IMR-90 (cell line): ENCODE data around the gene KRTAP12-3.

Experiments used
- CHD1 ChIP-seq: IDR thresholded peaks from 2 replicates; pipeline ENCODE4 v1.6.1; 2012; ENCODE audit warnings: low read depth, low read length, improper control_type of control experiment
- CTCF ChIP-seq: conservative IDR thresholded peaks from 2 replicates; pipeline ENCODE4 v1.5.1; 2012; ENCODE audit warnings: mild to moderate bottlenecking, low read depth, low read length, improper control_type of control experiment
- FOS ChIP-seq: fragments of 150-350 bp; IDR thresholded peaks from 2 replicates; pipeline ENCODE4 v1.6.1; 2016; ENCODE audit warnings: low read depth, low read length
- NFE2L2 ChIP-seq: fragments of 150-350 bp; IDR thresholded peaks from 2 replicates; pipeline ENCODE4 v1.6.1; 2016; ENCODE audit warnings: low read depth, mild to moderate bottlenecking, low read length
- POLR2A ChIP-seq: IDR thresholded peaks from 2 replicates; pipeline ENCODE4 v1.6.1; 2012; ENCODE audit warnings: mild to moderate bottlenecking, low read depth, low read length
- RAD21 ChIP-seq: IDR thresholded peaks from 2 replicates; pipeline ENCODE4 v1.6.1; 2012; ENCODE audit warnings: low read length, improper control_type of control experiment
- SMC3 ChIP-seq: fragments of 150-350 bp; IDR thresholded peaks from 2 replicates; pipeline ENCODE4 v1.6.1; 2016; ENCODE audit warnings: low read depth, mild to moderate bottlenecking, antibody characterized with exemption, low read length, moderate library complexity
- USF2 ChIP-seq: fragments of 150-350 bp; IDR thresholded peaks from 2 replicates; pipeline ENCODE4 v1.6.1; 2017; ENCODE audit warnings: mild to moderate bottlenecking, antibody characterized with exemption, low read length, low read depth

- TF ChIP-seq POLR2A (no peak), USF2 (no peak), CTCF (no peak), FOS (no peak), SMC3 (no peak), CHD1 (no peak), NFE2L2 (no peak), RAD21 (no peak)
Measured at GRCh38 chr21:44684077-44684476, 26.3 kb downstream of the KRTAP12-3 start.
